Raji (cell line): ENCODE measurements around the gene SBF1.

Source experiments
- POLR2A ChIP-seq: IDR thresholded peaks from 2 replicates; pipeline ENCODE4 v1.6.1; 2011; ENCODE audit warnings: low read depth, low read length, control low read depth; ENCODE audit not compliant: insufficient read depth

Gene SBF1

GRCh38 chr22:50474710-50475651, at the start of gene SBF1:
Gene SBF1 (minus strand): TSS chr22:50475035. CDS start chr22:50474840, 195 bp downstream.
- TF ChIP-seq POLR2A = peak; percentile 35; the same call in 1 of the 2 replicates

GRCh38 chr22:50523806-50524675, 49.2 kb upstream of the SBF1 start:
- TF ChIP-seq POLR2A = no peak

- TF ChIP-seq POLR2A = 0 out of 2 replicates have a peak, but pooled peaks have one; percentile 18
These were observed 48.6 kb upstream of the SBF1 start for GRCh38 chr22:50523458-50523805.

- TF ChIP-seq POLR2A = 0 out of 2 replicates have a peak, but pooled peaks have one; percentile 2
These were observed 48.1 kb upstream of the SBF1 start for GRCh38 chr22:50522806-50523438.

- TF ChIP-seq POLR2A = no peak
These were observed 47.5 kb upstream of the SBF1 start for GRCh38 chr22:50522208-50522805.

- no peak for TF ChIP-seq POLR2A
These were observed 46.9 kb upstream of the SBF1 start for GRCh38 chr22:50521710-50522109.

GRCh38 chr22:50520826-50521453, 46.1 kb upstream of the SBF1 start:
- TF ChIP-seq POLR2A = no peak

GRCh38 chr22:50519151-50519550, 44.3 kb upstream of the SBF1 start:
- no peak for TF ChIP-seq POLR2A

- TF ChIP-seq POLR2A = no peak
These were observed 43.8 kb upstream of the SBF1 start for GRCh38 chr22:50518606-50519005.

- no peak for TF ChIP-seq POLR2A
These were observed 42.8 kb upstream of the SBF1 start for GRCh38 chr22:50517495-50518260.

- TF ChIP-seq POLR2A = no peak
These were observed 42.1 kb upstream of the SBF1 start for GRCh38 chr22:50516891-50517290.

GRCh38 chr22:50516068-50516467, 41.2 kb upstream of the SBF1 start:
- TF ChIP-seq POLR2A = no peak

GRCh38 chr22:50513175-50513574, 38.3 kb upstream of the SBF1 start:
- no peak for TF ChIP-seq POLR2A

GRCh38 chr22:50508897-50509296, 34.1 kb upstream of the SBF1 start:
- no peak for TF ChIP-seq POLR2A
